Heart right ventricle (tissue), 16 donors: Measurements from ENCODE around the gene KIF26A. TPM values are rescaled to one million over a fixed set of nuclear protein-coding genes. Genes with fewer than 3 reads are reported as not detected.

ENCODE experiments used
- ATAC-seq, 8 donors: fragments of 200-7000 bp; cut with Tn5 transposase; one replicate each; pipeline ENCODE4 v1.9.1; 2020; ENCODE audit warnings: mild to moderate bottlenecking in 8 of 8, moderate library complexity in 8 of 8, moderate number of reproducible peaks in 1 of 8
- DNase-seq, 2 donors: peaks; one replicate each; pipeline ENCODE4 v3.0.0-alpha.2; 2020
- H3K27ac ChIP-seq, 10 donors: fragments of 200-600 bp; sonication (generic) in 2 of 10; one replicate each; pipeline versions ENCODE4 v1.5.0 to v1.8.0; 2020 to 2022; ENCODE audit warnings: mild to moderate bottlenecking in 3 of 10
- H3K27me3 ChIP-seq, 7 donors: fragments of 200-600 bp; one replicate each; pipeline ENCODE4 v1.8.0; 2021 to 2022; ENCODE audit warnings: mild to moderate bottlenecking in 2 of 7
- H3K36me3 ChIP-seq, 9 donors: fragments of 200-600 bp; sonication (generic) in 1 of 9; one replicate each; pipeline versions ENCODE4 v1.5.0 to v1.8.0; 2020 to 2022; ENCODE audit warnings: mild to moderate bottlenecking in 2 of 9
- H3K4me1 ChIP-seq, 9 donors: fragments of 200-600 bp; sonication (generic) in 1 of 9; one replicate each; pipeline versions ENCODE4 v1.5.0 to v1.8.0; 2020 to 2022; ENCODE audit warnings: mild to moderate bottlenecking in 4 of 9
- H3K4me3 ChIP-seq, 10 donors: fragments of 200-600 bp; sonication (generic) in 2 of 10; one replicate each; pipeline versions ENCODE4 v1.5.0 to v1.8.0; 2020 to 2022; ENCODE audit warnings: mild to moderate bottlenecking in 7 of 10, moderate library complexity in 2 of 10
- H3K9me3 ChIP-seq, 11 donors: fragments of 200-600 bp in 10 of 11; sonication (generic) in 2 of 11; one replicate each; pipeline versions ENCODE4 v1.5.0 to v1.8.0; 2013 to 2022; ENCODE audit warnings: mild to moderate bottlenecking in 2 of 11, control low read depth in 1 of 11, moderate library complexity in 1 of 11
- WGBS, 2 donors: extraction: QIAGEN DNeasy Blood & Tissue Kit; methylation state at CpG; one replicate each; pipeline ENCODE4 v1.1.7; 2013; ENCODE audit warnings: inconsistent platforms in 1 of 2; 5-methylcytosine and 5-hydroxymethylcytosine counted together
- intact Hi-C, 10 donors: fragments of 100-400 bp; cut with DNase I; formaldehyde crosslinking; loops; one replicate each; pipeline versions ENCODE4 v1.11.1 to v1.14.2; 2022
- polyA plus RNA-seq, 2 donors: library from polyadenylated mRNA; stranded (reverse); fragments of 200-250 nt; gene quantifications; one replicate each; pipeline ENCODE4 v1.2.3, GENCODE V29; 2013
- total RNA-seq, 10 donors: library from RNA; stranded (reverse); fragmentation: NEBNext Ultra II Directional in 3 of 10; extraction: Animal tissue kit (Norgen Biotek cat#: 25700) in 3 of 10; gene quantifications; one replicate each; pipeline versions ENCODE4 v1.2.1 to v1.2.4, GENCODE V29; 2021 to 2023
- TF ChIP-seq, protein P1 (sequence below), 9 donors: fragments of 200-600 bp; sonication (generic) in 2 of 9; IDR thresholded peaks; one replicate each; pipeline versions ENCODE4 v1.5.0 to v1.8.0; 2021 to 2022; ENCODE audit warnings: antibody characterized with exemption in 9 of 9, mild to moderate bottlenecking in 5 of 9, moderate library complexity in 1 of 9
- donor health status: Arrhythmogenic right ventricular cardiomyopathy.
- donor health status: ischemic (EF 13 %, LVEDD 7.1; RV severe dilation, severe dysfunction).
- donor health status: healthy with polysubstance abuse.
- donor health status: DM: no; HTN: yes; CAD: no.
- donor health status: DM: no; HTN: no; CAD: no.
- donor health status: ischemic (EF 25% LVEDD 6.9; RV normal size, moderate dysfunction).
- donor health status: ischemic (EF 25% LVEDD 5.7; RV mildly dilated, moderate dysfunction).
- donor health status: healthy.
- donor health status: DM: yes; HTN: yes; CAD: no.
- donor health status: Ischemic cardiomyopathy.
- donor health status: ischemic (EF 35%, LVEDD 5.7; RV mildly dilated, moderate dysfunction).
- donor health status: nonischemic (EF 11% LVEDD 7.7; RV severe dilation, severe dysfunction).
- donor health status: DM: yes; HTN: yes; CAD: no.
- donor health status: PGD.
- donor health status: ischemic (EF 29% LVEDD 5.4; RV normal size, mild dysfunction).
- donor health status: nonischemic (EF 23%, LVEDD 6.1; RV moderate dilation, normal function).

KIF26A gene
- total and polyA plus RNA-seq, 12 donors = 4.1 to 12.2 (median 6.6) TPM

DNA sequence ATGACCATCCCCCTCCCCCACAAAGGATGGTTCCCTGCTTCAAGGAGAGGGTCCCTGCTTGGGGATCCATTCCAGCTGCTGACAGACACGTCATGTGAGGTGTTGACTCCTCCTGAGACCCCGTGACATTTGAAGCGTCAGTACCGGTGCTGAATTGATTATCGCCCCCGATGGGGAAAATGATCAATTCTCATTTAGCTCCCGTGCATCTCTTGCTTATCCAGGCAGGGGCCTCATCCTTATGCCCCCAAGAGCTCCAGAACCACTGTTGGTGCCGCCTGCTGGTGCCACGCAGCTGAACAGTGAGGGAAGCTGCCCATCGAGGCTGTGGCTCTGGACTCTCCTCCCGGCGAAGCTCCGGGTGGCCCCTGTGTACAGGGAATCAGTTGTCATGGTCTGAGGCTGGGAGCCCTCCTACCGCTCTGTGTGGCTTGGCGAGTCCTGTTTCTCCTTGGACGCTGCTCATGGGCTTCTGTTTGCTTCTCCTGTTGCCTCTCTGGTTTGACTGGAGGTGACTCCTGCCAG, 4.6 kb downstream of the KIF26A start:
- no peak overlapping the region for H3K4me3 ChIP-seq
- peaks cover 2 to 67% (median 29%) of the 10 kb centered on the region in 9 donors for H3K4me1 ChIP-seq
- ATAC-seq (no peak), DNase-seq (no peak)
- H3K27ac ChIP-seq = no peak overlapping the region
- peaks cover 0 to 31% (median 7%) of the 10 kb centered on the region in 7 donors for H3K27me3 ChIP-seq
- 77 to 87% methylated on average over 16 of the region's 16 CpGs for WGBS, 2 donors
- intact Hi-C loops = loop anchor here in 2 of 10 donors (5.0 kb wide), 1 partner anchor 44 kb away; no protein-coding TSS in a partner anchor
- H3K36me3 ChIP-seq = no peaks in the 10 kb centered on the region
- TF ChIP-seq, protein P1, sequence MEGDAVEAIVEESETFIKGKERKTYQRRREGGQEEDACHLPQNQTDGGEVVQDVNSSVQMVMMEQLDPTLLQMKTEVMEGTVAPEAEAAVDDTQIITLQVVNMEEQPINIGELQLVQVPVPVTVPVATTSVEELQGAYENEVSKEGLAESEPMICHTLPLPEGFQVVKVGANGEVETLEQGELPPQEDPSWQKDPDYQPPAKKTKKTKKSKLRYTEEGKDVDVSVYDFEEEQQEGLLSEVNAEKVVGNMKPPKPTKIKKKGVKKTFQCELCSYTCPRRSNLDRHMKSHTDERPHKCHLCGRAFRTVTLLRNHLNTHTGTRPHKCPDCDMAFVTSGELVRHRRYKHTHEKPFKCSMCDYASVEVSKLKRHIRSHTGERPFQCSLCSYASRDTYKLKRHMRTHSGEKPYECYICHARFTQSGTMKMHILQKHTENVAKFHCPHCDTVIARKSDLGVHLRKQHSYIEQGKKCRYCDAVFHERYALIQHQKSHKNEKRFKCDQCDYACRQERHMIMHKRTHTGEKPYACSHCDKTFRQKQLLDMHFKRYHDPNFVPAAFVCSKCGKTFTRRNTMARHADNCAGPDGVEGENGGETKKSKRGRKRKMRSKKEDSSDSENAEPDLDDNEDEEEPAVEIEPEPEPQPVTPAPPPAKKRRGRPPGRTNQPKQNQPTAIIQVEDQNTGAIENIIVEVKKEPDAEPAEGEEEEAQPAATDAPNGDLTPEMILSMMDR (IDR thresholded peaks at IDR 0.05) = no peak
- H3K9me3 ChIP-seq = no peaks in the 10 kb centered on the region

DNA sequence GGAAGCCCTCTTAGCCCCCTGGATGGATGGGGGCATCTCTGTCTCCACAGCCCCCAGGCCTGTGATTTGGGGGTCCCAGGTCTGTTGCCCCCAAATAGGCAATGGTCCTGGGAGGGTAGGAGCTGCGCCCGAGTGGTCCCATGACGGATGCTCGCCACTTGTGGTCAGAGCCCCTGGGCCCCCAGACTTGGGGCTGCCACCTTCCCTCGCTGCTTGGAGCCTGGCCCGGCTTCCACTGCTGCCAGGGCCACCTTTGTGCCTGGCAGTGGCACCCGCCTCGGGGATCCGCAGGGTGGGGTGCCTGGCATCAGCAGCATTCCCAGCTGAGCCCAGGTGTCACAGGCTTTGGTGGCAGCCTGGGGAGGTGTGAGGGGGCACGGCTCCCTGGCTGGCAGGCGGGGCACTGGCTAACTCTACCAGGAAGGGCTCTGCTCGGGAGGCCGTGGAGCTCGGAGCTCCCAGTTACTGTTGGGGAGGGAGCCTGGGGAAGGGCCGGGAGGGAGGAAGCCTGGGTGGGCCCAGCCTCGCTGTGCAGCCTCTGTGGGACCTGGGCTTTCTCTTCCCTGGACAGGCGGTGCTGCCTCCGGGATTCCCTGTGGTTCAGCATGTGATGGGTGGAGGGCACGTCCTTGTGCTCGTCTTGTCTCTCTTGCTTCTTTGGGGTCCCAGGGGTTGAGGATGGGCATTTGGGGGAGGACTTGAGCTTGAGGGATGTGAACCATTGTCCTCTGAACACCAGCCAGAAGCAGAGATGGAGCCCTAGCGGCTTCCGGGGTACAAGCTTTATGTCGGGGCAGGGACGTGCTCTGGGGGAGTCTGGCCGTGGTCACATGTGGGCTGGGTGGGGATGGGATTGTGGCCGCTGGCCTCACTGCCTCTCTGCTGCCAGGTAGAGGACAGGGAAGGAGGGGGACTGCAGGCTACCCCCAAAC, 5.4 kb downstream of the KIF26A start:
- H3K4me3 ChIP-seq = peak overlapping the region in 1 of 10 donors; percentile 3
- peak in 1 of 2 donors; percentile 10 for DNase-seq
- H3K27ac ChIP-seq = no peak overlapping the region
- H3K36me3 ChIP-seq = no peaks in the 10 kb centered on the region
- no peaks in the 10 kb centered on the region for H3K9me3 ChIP-seq
- no peak for ATAC-seq
- H3K4me1 ChIP-seq = peaks cover 0 to 71% (median 34%) of the 10 kb centered on the region in 9 donors
- intact Hi-C loops = loop anchor here in 2 of 10 donors (5.0 kb wide), 1 partner anchor 44 kb away; no protein-coding TSS in a partner anchor
- 79 to 82% methylated on average over 26 of the region's 26 CpGs for WGBS, 2 donors
- TF ChIP-seq, protein P1 (IDR thresholded peaks at IDR 0.05) = no peak
- peaks cover 0 to 23% (median 5%) of the 10 kb centered on the region in 7 donors for H3K27me3 ChIP-seq

DNA sequence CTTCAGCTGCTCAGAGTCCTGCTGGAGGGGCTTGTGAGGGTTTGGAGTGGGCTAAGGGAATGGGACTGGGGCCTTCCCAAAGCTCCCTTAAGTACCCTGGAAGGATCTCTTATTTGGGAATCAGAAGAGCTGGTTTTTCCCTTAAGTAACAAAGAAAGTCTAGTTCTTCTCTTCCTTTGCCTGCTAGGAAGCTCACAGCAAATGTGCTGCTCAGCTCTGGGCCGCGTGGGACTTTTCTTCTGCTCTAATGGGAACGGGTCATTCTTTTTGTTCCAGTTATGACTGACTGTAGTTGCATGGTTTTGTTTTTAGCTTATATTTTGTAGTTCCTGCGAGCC, 6.0 kb downstream of the KIF26A start:
- Histone ChIP-seq H3K27me3 (peaks cover 0 to 17% (median 0%) of the 10 kb centered on the region in 7 donors), H3K4me1 (peaks cover 2 to 72% (median 36%) of the 10 kb centered on the region in 9 donors), H3K27ac (no peak overlapping the region), H3K36me3 (no peaks in the 10 kb centered on the region), H3K9me3 (no peaks in the 10 kb centered on the region), H3K4me3 (no peak overlapping the region)
- DNase-seq = no peak
- no peak for ATAC-seq
- intact Hi-C loops = loop anchor here in 2 of 10 donors (5.0 kb wide), 1 partner anchor 43 kb away; no protein-coding TSS in a partner anchor
- WGBS, 2 donors = 80 to 87% methylated on average over 4 of the region's 4 CpGs
- TF ChIP-seq, protein P1 (IDR thresholded peaks at IDR 0.05) = no peak
